ENCODE results near the gene SORCS1.

The SORCS1 gene

DNA sequence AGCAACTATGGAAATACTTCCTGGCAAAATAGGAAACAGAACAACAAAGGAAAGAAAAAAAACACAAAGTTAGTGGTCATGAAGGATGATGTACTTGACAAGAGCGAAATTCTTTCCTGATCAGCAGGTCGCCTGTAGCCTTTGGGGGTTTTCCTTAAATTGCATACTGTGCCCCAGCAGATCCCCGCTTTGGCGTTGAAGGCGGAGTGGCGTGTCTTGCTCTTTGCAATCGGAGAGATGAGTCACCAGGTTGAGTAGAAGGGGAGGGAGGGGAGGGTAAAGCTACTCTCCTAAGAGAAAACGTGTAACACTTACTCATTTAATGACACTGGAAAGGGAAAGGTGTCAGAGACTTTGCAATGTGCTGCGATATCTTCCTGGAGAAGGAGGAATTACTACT lies 587.2 kb downstream of the SORCS1 start:
- Histone ChIP-seq H3K9me3 (ENCODE audit: insufficient read depth, low read depth, low read length) (no peaks in the 10 kb centered on the region), H3K27me3 (ENCODE audit: insufficient read depth, low read length) (no peaks in the 10 kb centered on the region), H3K27ac (ENCODE audit: low read depth, low read length) (no peak overlapping the region), H3K9ac (ENCODE audit: low read depth, low read length) (no peak overlapping the region), H3K4me1 (ENCODE audit: insufficient read depth, low read length) (peaks cover 26% of the 10 kb centered on the region), H3K36me3 (ENCODE audit: insufficient read depth, low read length) (no peaks in the 10 kb centered on the region), H3K4me3 (ENCODE audit: low read length) (no peak overlapping the region)
- WGBS = 18% methylated on average over 8 of the region's 9 CpGs

DNA sequence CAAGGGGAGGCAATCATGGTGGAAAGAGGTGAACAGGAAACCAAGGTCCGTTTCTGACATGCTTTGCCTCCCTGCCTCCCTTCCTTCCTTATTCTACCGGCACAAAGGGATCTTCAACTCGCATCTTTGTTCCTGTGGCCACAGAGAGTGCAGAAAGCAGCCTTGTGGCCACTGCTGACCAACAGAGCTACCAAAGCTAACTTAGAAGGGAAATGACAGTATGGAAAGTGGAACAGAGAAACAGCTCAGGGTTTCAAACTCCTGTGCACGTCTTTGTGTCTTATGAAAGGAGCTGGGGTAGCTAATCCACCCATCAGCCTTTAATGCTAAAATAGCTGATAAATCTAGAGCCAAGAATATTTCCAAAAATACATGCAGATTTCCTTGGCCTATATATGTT lies 588.0 kb downstream of the SORCS1 start:
- 78% methylated on average over 4 of the region's 4 CpGs for WGBS
- no peak overlapping the region for H3K4me3 ChIP-seq (ENCODE audit: low read length)
- H3K9me3 ChIP-seq (ENCODE audit: insufficient read depth, low read depth, low read length) = no peaks in the 10 kb centered on the region
- H3K27ac ChIP-seq (ENCODE audit: low read depth, low read length) = no peak overlapping the region
- no peak overlapping the region for H3K9ac ChIP-seq (ENCODE audit: low read depth, low read length)
- no peaks in the 10 kb centered on the region for H3K36me3 ChIP-seq (ENCODE audit: insufficient read depth, low read length)
- peaks cover 26% of the 10 kb centered on the region for H3K4me1 ChIP-seq (ENCODE audit: insufficient read depth, low read length)
- no peaks in the 10 kb centered on the region for H3K27me3 ChIP-seq (ENCODE audit: insufficient read depth, low read length)

DNA sequence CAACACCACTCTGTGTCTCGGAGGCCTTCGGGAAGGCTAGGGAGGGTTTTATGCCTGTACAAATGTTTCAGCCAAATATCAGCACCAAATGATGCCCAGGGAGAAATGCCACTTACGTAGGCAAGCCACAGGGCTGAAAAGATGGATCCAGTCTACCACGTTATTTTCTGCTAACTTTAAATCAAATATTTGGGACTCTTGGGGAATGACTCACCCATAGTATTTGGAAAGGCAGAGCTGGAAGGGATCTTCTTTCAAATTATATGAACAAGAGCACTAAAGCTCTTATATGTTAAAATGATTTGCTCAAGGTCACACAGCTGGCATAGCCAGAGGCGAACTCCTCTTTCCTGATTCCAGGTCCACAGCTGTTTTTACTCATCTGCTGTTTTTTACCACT lies 591.4 kb downstream of the SORCS1 start:
- no peak overlapping the region for H3K9ac ChIP-seq (ENCODE audit: low read depth, low read length)
- WGBS = 86% methylated on average over 5 of the region's 5 CpGs
- H3K9me3 ChIP-seq (ENCODE audit: insufficient read depth, low read depth, low read length) = no peaks in the 10 kb centered on the region
- no peak overlapping the region for H3K27ac ChIP-seq (ENCODE audit: low read depth, low read length)
- H3K4me3 ChIP-seq (ENCODE audit: low read length) = no peak overlapping the region
- H3K36me3 ChIP-seq (ENCODE audit: insufficient read depth, low read length) = no peaks in the 10 kb centered on the region
- H3K27me3 ChIP-seq (ENCODE audit: insufficient read depth, low read length) = no peaks in the 10 kb centered on the region
- peaks cover 24% of the 10 kb centered on the region for H3K4me1 ChIP-seq (ENCODE audit: insufficient read depth, low read length)

DNA sequence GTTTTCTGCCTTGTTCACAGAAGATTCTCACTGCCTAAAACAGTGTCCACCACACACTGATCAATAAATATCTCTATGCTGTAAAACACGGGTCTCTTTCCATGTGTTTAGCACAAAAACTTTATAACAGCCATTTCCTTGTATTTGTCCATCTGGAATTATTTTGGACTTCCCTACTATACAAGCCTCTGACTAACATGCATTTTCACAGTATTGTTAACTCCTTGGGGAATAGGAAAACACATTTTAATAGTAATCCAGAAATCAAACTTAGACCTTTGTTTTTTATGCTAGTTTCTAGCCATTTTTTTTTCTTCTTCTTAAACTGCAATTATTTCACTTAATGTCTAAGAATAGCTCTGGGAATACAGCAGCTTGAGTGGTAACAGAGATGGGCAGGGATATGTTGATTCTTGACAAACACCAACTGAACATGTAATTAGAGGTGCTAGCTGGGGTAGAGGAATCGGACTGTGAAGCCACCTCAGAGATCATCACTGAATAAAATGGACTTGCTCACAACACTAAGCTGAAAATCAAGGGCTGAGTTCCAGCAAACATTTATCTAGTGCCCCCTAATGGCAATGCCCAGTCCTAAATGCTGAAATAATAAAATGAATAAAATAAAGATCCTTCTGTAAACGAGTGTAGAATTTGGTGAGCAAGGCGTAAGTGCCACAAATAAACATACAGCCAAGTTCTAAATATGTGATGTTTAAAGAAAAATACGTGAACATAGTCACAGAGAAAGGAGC lies 593.1 kb downstream of the SORCS1 start:
- peaks cover 7% of the 10 kb centered on the region for H3K4me1 ChIP-seq (ENCODE audit: insufficient read depth, low read length)
- H3K36me3 ChIP-seq (ENCODE audit: insufficient read depth, low read length) = no peaks in the 10 kb centered on the region
- H3K4me3 ChIP-seq (ENCODE audit: low read length) = no peak overlapping the region
- no peaks in the 10 kb centered on the region for H3K9me3 ChIP-seq (ENCODE audit: insufficient read depth, low read depth, low read length)
- H3K9ac ChIP-seq (ENCODE audit: low read depth, low read length) = no peak overlapping the region
- no peaks in the 10 kb centered on the region for H3K27me3 ChIP-seq (ENCODE audit: insufficient read depth, low read length)
- no peak overlapping the region for H3K27ac ChIP-seq (ENCODE audit: low read depth, low read length)
- WGBS = 85% methylated on average over 4 of the region's 5 CpGs

DNA sequence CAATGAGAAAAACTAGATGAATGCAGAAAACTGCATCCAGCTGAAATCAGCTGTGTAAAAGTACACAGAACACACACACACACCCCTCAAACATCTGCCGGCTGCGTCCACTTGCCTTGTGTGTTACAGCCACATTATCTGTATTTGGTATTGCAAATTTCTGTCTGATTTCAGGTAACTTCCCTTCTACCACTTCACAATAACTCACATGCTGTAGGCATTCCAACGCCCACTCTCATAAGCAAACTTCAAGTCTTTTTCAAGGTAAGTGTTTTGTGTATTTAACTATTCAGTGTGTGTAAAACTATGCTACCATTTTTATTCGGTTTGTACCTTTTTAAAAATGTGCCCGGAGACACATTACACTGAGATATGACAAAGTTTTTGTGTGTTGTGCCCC lies 594.2 kb downstream of the SORCS1 start:
- Histone ChIP-seq H3K9me3 (ENCODE audit: insufficient read depth, low read depth, low read length) (no peaks in the 10 kb centered on the region), H3K36me3 (ENCODE audit: insufficient read depth, low read length) (no peaks in the 10 kb centered on the region), H3K9ac (ENCODE audit: low read depth, low read length) (no peak overlapping the region), H3K4me1 (ENCODE audit: insufficient read depth, low read length) (0 out of 2 replicates have a peak, but pooled peaks cover 3% of the 10 kb centered on the region), H3K4me3 (ENCODE audit: low read length) (no peak overlapping the region), H3K27ac (ENCODE audit: low read depth, low read length) (no peak overlapping the region), H3K27me3 (ENCODE audit: insufficient read depth, low read length) (no peaks in the 10 kb centered on the region)
- 100% methylated on average over 4 of the region's 5 CpGs for WGBS

DNA sequence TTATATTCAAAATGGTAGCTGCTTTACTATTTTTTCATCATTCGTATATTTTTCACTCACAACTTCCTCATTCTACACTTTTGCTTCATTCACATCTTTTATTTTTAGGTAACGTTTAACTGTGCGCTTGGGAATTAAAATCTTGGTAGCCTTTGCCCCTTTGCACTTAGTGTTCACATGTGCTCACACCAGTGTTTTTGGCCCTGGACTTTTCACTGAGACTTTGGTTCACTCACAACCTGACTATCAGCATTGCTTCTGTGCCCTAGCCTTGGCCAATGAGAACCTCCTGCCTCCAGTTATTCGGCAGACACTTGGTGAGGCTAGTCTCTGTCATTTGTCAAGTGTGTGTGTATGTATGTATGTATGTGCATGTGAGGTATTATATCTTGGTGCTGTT lies 596.9 kb downstream of the SORCS1 start:
- Histone ChIP-seq H3K36me3 (ENCODE audit: insufficient read depth, low read length) (no peaks in the 10 kb centered on the region), H3K9me3 (ENCODE audit: insufficient read depth, low read depth, low read length) (no peaks in the 10 kb centered on the region), H3K4me3 (ENCODE audit: low read length) (no peak overlapping the region), H3K27me3 (ENCODE audit: insufficient read depth, low read length) (no peaks in the 10 kb centered on the region), H3K9ac (ENCODE audit: low read depth, low read length) (no peak overlapping the region), H3K27ac (ENCODE audit: low read depth, low read length) (no peak overlapping the region), H3K4me1 (ENCODE audit: insufficient read depth, low read length) (peaks cover 8% of the 10 kb centered on the region; the same call in 1 of the 2 replicates)
- WGBS = 98% methylated on average over 4 of the region's 4 CpGs

DNA sequence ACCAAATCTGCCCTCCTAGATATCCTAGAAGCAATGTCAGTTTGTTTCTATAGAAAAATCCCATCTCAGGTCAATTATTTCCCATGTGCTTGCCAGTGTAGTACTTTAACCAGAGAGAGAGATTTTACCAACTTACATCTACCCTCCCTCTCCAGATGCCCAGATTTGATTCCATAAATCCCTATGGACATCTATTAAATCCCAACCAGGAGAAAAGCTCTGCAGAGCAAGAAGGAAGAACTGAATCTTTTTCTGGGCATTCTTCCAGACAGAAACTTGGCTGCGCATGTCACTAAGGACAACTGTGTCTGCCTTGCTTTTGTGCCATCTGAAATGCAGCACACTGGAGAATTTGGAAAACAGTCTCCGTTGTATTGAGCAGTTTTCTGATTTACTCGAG lies 597.6 kb downstream of the SORCS1 start:
- Histone ChIP-seq H3K36me3 (ENCODE audit: insufficient read depth, low read length) (no peaks in the 10 kb centered on the region), H3K27ac (ENCODE audit: low read depth, low read length) (no peak overlapping the region), H3K27me3 (ENCODE audit: insufficient read depth, low read length) (no peaks in the 10 kb centered on the region), H3K9me3 (ENCODE audit: insufficient read depth, low read depth, low read length) (no peaks in the 10 kb centered on the region), H3K4me3 (ENCODE audit: low read length) (no peak overlapping the region), H3K4me1 (ENCODE audit: insufficient read depth, low read length) (peaks cover 8% of the 10 kb centered on the region; the same call in 1 of the 2 replicates), H3K9ac (ENCODE audit: low read depth, low read length) (no peak overlapping the region)
- 90% methylated on average over 3 of the region's 3 CpGs for WGBS

DNA sequence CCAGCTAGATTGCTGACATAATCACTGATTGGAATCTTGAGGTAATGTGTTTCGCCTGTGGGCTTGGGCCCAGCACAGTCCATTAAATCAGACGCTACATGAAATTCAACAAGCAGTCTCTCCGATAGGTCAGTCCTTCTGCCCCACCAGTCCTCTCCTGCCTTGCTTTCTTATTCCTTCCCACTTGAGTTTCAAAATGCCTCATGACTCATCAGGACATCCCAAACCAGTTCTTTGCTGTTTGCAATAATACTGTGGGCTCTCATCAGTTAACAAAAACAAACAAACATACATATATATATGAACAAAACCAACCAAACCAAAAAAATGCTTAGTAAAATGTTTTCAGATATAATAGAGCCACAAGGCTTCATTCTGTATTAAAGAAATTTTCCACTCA lies 599.0 kb downstream of the SORCS1 start:
- no peaks in the 10 kb centered on the region for H3K9me3 ChIP-seq (ENCODE audit: insufficient read depth, low read depth, low read length)
- WGBS = 95% methylated on average over 3 of the region's 3 CpGs
- H3K27me3 ChIP-seq (ENCODE audit: insufficient read depth, low read length) = no peaks in the 10 kb centered on the region
- no peak overlapping the region for H3K4me3 ChIP-seq (ENCODE audit: low read length)
- no peak overlapping the region for H3K9ac ChIP-seq (ENCODE audit: low read depth, low read length)
- H3K4me1 ChIP-seq (ENCODE audit: insufficient read depth, low read length) = peaks cover 15% of the 10 kb centered on the region; the same call in 1 of the 2 replicates
- no peaks in the 10 kb centered on the region for H3K36me3 ChIP-seq (ENCODE audit: insufficient read depth, low read length)
- H3K27ac ChIP-seq (ENCODE audit: low read depth, low read length) = no peak overlapping the region

DNA sequence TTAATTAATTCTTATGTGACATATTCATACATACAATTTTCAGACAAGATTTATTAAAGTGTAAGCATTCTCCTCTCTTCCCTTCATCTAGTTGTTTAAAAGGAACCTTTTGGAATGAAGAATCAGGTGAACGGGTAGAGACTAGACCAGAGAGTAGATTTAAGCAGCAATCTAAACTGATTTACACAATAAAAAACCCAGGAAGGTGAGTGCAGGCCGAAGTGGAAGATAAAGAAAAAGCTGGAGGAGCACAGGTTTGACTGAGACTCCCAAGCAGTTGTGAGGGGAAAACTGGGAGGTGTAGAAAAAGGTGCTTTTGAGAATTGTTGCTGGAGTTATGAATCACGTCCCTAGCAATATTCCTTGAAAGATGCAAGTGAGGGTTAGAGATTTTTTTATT lies 601.1 kb downstream of the SORCS1 start:
- H3K4me3 ChIP-seq (ENCODE audit: low read length) = no peak overlapping the region
- 69% methylated on average over 2 of the region's 3 CpGs for WGBS
- H3K4me1 ChIP-seq (ENCODE audit: insufficient read depth, low read length) = peaks cover 15% of the 10 kb centered on the region; the same call in 1 of the 2 replicates
- H3K27me3 ChIP-seq (ENCODE audit: insufficient read depth, low read length) = no peaks in the 10 kb centered on the region
- no peak overlapping the region for H3K9ac ChIP-seq (ENCODE audit: low read depth, low read length)
- no peak overlapping the region for H3K27ac ChIP-seq (ENCODE audit: low read depth, low read length)
- H3K9me3 ChIP-seq (ENCODE audit: insufficient read depth, low read depth, low read length) = no peaks in the 10 kb centered on the region
- no peaks in the 10 kb centered on the region for H3K36me3 ChIP-seq (ENCODE audit: insufficient read depth, low read length)

- H3K4me3 ChIP-seq (ENCODE audit: low read length) = no peak overlapping the region
- no peak overlapping the region for H3K9ac ChIP-seq (ENCODE audit: low read depth, low read length)
- H3K36me3 ChIP-seq (ENCODE audit: insufficient read depth, low read length) = no peaks in the 10 kb centered on the region
- H3K4me1 ChIP-seq (ENCODE audit: insufficient read depth, low read length) = peaks cover 18% of the 10 kb centered on the region; the same call in 1 of the 2 replicates
- H3K9me3 ChIP-seq (ENCODE audit: insufficient read depth, low read depth, low read length) = no peaks in the 10 kb centered on the region
- 82% methylated on average over 5 of the region's 5 CpGs for WGBS
- H3K27me3 ChIP-seq (ENCODE audit: insufficient read depth, low read length) = no peaks in the 10 kb centered on the region
- no peak overlapping the region for H3K27ac ChIP-seq (ENCODE audit: low read depth, low read length)
These were observed 603.4 kb downstream of the SORCS1 start for GRCh38 chr10:106560925-106561640.

- Histone ChIP-seq H3K4me1 (ENCODE audit: insufficient read depth, low read length) (peaks cover 18% of the 10 kb centered on the region; the same call in 1 of the 2 replicates), H3K4me3 (ENCODE audit: low read length) (no peak overlapping the region), H3K36me3 (ENCODE audit: insufficient read depth, low read length) (no peaks in the 10 kb centered on the region), H3K9ac (ENCODE audit: low read depth, low read length) (no peak overlapping the region), H3K27me3 (ENCODE audit: insufficient read depth, low read length) (no peaks in the 10 kb centered on the region), H3K27ac (ENCODE audit: low read depth, low read length) (no peak overlapping the region), H3K9me3 (ENCODE audit: insufficient read depth, low read depth, low read length) (no peaks in the 10 kb centered on the region)
- WGBS = 99% methylated on average over 3 of the region's 3 CpGs
These were observed 605.1 kb downstream of the SORCS1 start for GRCh38 chr10:106559442-106559841.
